WTC11 (cell line): ENCODE results near the gene CDK17. TPM values are rescaled to one million over a fixed set of nuclear protein-coding genes. Genes with fewer than 3 reads are reported as not detected.

Source experiments
- ATAC-seq: fragments of 200-7000 bp; cut with Tn5 transposase; 2 replicates; pipeline ENCODE4 v1.10.0; 2021; ENCODE audit warnings: mild to moderate bottlenecking, moderate library complexity
- CTCF ChIA-PET: fragments of 300-600 bp; sonication (Branson Sonifier 250); formaldehyde crosslinking; loops from one replicate; lab custom pipeline; 2021; ENCODE audit warnings: antibody characterized with exemption; lab: Charles Lee
- POLR2A ChIA-PET: fragments of 350-600 bp; sonication (Branson Sonifier 250); formaldehyde crosslinking; loops from one replicate; lab custom pipeline; 2021; ENCODE audit warnings: antibody characterized with exemption; lab: Charles Lee
- DNase-seq: peaks from one replicate; pipeline ENCODE4 v3.0.0; 2021; ENCODE audit warnings: low spot score
- H3K27ac Mint-ChIP-seq: 2 replicates; pipeline ENCODE4 v1.8.0; 2021; ENCODE audit warnings: mixed read lengths
- H3K27me3 Mint-ChIP-seq: 2 replicates; pipeline ENCODE4 v1.8.0; 2021; ENCODE audit warnings: low read depth, mild to moderate bottlenecking, moderate library complexity, mixed read lengths
- H3K36me3 Mint-ChIP-seq: 2 replicates; pipeline ENCODE4 v1.8.0; 2021; ENCODE audit warnings: mixed read lengths
- H3K4me1 Mint-ChIP-seq: 2 replicates; pipeline ENCODE4 v1.8.0; 2022; ENCODE audit warnings: mixed read lengths
- H3K4me3 Mint-ChIP-seq: 2 replicates; pipeline ENCODE4 v1.8.0; 2021; ENCODE audit warnings: mild to moderate bottlenecking, moderate library complexity, mixed read lengths
- H3K9me3 Mint-ChIP-seq: 2 replicates; pipeline ENCODE4 v1.8.0; 2021; ENCODE audit warnings: mixed read lengths
- AFF4 ChIP-seq: sonication (generic); formaldehyde crosslinking; IDR thresholded peaks from 2 replicates; pipeline ENCODE4 v1.8.1; 2023; ENCODE audit warnings: mild to moderate bottlenecking, missing genetic modification reagents, borderline replicate concordance
- CDX4 ChIP-seq: fragments of 250-450 bp; sonication (Bioruptor Pico); IDR thresholded peaks from 2 replicates; pipeline ENCODE4 v1.9.0; 2021; ENCODE audit warnings: moderate library complexity, mild to moderate bottlenecking, inconsistent platforms, borderline replicate concordance
- CREM ChIP-seq: sonication (generic); formaldehyde crosslinking; IDR thresholded peaks from 2 replicates; pipeline ENCODE4 v1.8.1; 2022; ENCODE audit warnings: mild to moderate bottlenecking, missing genetic modification reagents, moderate library complexity
- ETV6 ChIP-seq: sonication (generic); formaldehyde crosslinking; IDR thresholded peaks from 2 replicates; pipeline ENCODE4 v1.8.1; 2022; ENCODE audit warnings: mild to moderate bottlenecking, missing genetic modification reagents
- JUN ChIP-seq: sonication (generic); formaldehyde crosslinking; IDR thresholded peaks from 2 replicates; pipeline ENCODE4 v1.8.0; 2023; ENCODE audit warnings: mild to moderate bottlenecking, missing genetic modification reagents
- KAT7 ChIP-seq: sonication (generic); formaldehyde crosslinking; IDR thresholded peaks from 2 replicates; pipeline ENCODE4 v1.8.1; 2023; ENCODE audit warnings: missing genetic modification reagents, mild to moderate bottlenecking, borderline replicate concordance
- MXD4 ChIP-seq: fragments of 250-450 bp; sonication (Bioruptor Pico); IDR thresholded peaks from 2 replicates; pipeline ENCODE4 v1.8.0; 2021; ENCODE audit warnings: mild to moderate bottlenecking, moderate library complexity, borderline replicate concordance
- NR1H2 ChIP-seq: sonication (generic); formaldehyde crosslinking; IDR thresholded peaks from 2 replicates; pipeline ENCODE4 v1.9.0; 2021; ENCODE audit warnings: mild to moderate bottlenecking, moderate library complexity, missing genetic modification reagents
- OVOL2 ChIP-seq: fragments of 250-450 bp; sonication (Bioruptor Pico); IDR thresholded peaks from 2 replicates; pipeline ENCODE4 v1.9.0; 2021; ENCODE audit warnings: mild to moderate bottlenecking, borderline replicate concordance
- SMAD3 ChIP-seq: sonication (generic); formaldehyde crosslinking; IDR thresholded peaks from 2 replicates; pipeline ENCODE4 v1.8.0; 2022; ENCODE audit warnings: missing genetic modification reagents, mild to moderate bottlenecking, borderline replicate concordance
- SOX15 ChIP-seq: fragments of 250-450 bp; sonication (Bioruptor Pico); IDR thresholded peaks from 2 replicates; pipeline ENCODE4 v1.9.0; 2021; ENCODE audit warnings: mild to moderate bottlenecking
- SP1 ChIP-seq: sonication (generic); formaldehyde crosslinking; conservative IDR thresholded peaks from 2 replicates; pipeline ENCODE4 v1.8.1; 2022; ENCODE audit warnings: missing genetic modification reagents
- TEAD1 ChIP-seq: sonication (generic); formaldehyde crosslinking; IDR thresholded peaks from 2 replicates; pipeline ENCODE4 v1.8.0; 2022; ENCODE audit warnings: mild to moderate bottlenecking, missing genetic modification reagents
- TP53 ChIP-seq: sonication (generic); formaldehyde crosslinking; IDR thresholded peaks from 2 replicates; pipeline ENCODE4 v1.8.1; 2023; ENCODE audit warnings: mild to moderate bottlenecking, missing genetic modification reagents
- ZNF423 ChIP-seq: fragments of 250-450 bp; sonication (Bioruptor Pico); IDR thresholded peaks from 2 replicates; pipeline ENCODE4 v2.1.2; 2022; ENCODE audit warnings: mild to moderate bottlenecking, moderate library complexity
- ZNF512 ChIP-seq: sonication (generic); formaldehyde crosslinking; IDR thresholded peaks from 2 replicates; pipeline ENCODE4 v1.8.1; 2022; ENCODE audit warnings: missing genetic modification reagents, borderline replicate concordance
- total RNA-seq: library from RNA; stranded (reverse); gene quantifications from 3 replicates; pipeline ENCODE4 v1.2.3, GENCODE V29; 2021
- TF ChIP-seq, protein P1 (sequence below): sonication (generic); formaldehyde crosslinking; IDR thresholded peaks from 2 replicates; pipeline ENCODE4 v1.8.1; 2023; ENCODE audit warnings: mild to moderate bottlenecking, missing genetic modification reagents
- TF ChIP-seq, protein P2 (sequence below): sonication (generic); formaldehyde crosslinking; IDR thresholded peaks from 2 replicates; pipeline ENCODE4 v1.8.1; 2022; ENCODE audit warnings: mild to moderate bottlenecking, moderate library complexity, missing genetic modification reagents
- TF ChIP-seq, protein P3 (sequence below): fragments of 250-450 bp; sonication (Bioruptor Pico); IDR thresholded peaks from 2 replicates; pipeline ENCODE4 v1.9.0; 2021; ENCODE audit warnings: mild to moderate bottlenecking, borderline replicate concordance

CDK17 gene
- total RNA-seq, 1 experiment from 2014 or later, result 20.0 TPM

GRCh38 chr12:96261557-96261956, 138.7 kb downstream of the CDK17 start:
- H3K27ac Mint-ChIP-seq, result no peak overlapping the region
- no peak for DNase-seq
- no peak for ATAC-seq
- no peak overlapping the region for H3K4me3 Mint-ChIP-seq
- no peaks in the 10 kb centered on the region for H3K27me3 Mint-ChIP-seq
- CTCF ChIA-PET, result no interaction called here
- no peaks in the 10 kb centered on the region for H3K9me3 Mint-ChIP-seq
- TF ChIP-seq SP1 (no peak), KAT7 (no peak), AFF4 (CRISPR knock-in tag) (no peak), SMAD3 (no peak), NR1H2 (no peak), CREM (no peak)
- TF ChIP-seq, protein P1, sequence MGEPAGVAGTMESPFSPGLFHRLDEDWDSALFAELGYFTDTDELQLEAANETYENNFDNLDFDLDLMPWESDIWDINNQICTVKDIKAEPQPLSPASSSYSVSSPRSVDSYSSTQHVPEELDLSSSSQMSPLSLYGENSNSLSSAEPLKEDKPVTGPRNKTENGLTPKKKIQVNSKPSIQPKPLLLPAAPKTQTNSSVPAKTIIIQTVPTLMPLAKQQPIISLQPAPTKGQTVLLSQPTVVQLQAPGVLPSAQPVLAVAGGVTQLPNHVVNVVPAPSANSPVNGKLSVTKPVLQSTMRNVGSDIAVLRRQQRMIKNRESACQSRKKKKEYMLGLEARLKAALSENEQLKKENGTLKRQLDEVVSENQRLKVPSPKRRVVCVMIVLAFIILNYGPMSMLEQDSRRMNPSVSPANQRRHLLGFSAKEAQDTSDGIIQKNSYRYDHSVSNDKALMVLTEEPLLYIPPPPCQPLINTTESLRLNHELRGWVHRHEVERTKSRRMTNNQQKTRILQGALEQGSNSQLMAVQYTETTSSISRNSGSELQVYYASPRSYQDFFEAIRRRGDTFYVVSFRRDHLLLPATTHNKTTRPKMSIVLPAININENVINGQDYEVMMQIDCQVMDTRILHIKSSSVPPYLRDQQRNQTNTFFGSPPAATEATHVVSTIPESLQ, result no peak
- POLR2A ChIA-PET, result no interaction called here
- H3K36me3 Mint-ChIP-seq, result peaks cover 18% of the 10 kb centered on the region
- peaks cover 11% of the 10 kb centered on the region for H3K4me1 Mint-ChIP-seq

- H3K36me3 Mint-ChIP-seq, result peaks cover 18% of the 10 kb centered on the region
- no peak overlapping the region for H3K4me3 Mint-ChIP-seq
- H3K27ac Mint-ChIP-seq, result no peak overlapping the region
- no peak for DNase-seq
- H3K4me1 Mint-ChIP-seq, result peaks cover 11% of the 10 kb centered on the region
- ChIA-PET POLR2A (no interaction called here), CTCF (no interaction called here)
- no peaks in the 10 kb centered on the region for H3K9me3 Mint-ChIP-seq
- no peak for ATAC-seq
- TF ChIP-seq ZNF512, result no peak
- no peak for TF ChIP-seq TEAD1 (CRISPR knock-in tag)
- TF ChIP-seq SP1, result no peak
- no peak for TF ChIP-seq OVOL2 (CRISPR knock-in tag)
- no peak for TF ChIP-seq JUN (CRISPR knock-in tag)
- TF ChIP-seq SOX15 (CRISPR knock-in tag), result no peak
- TF ChIP-seq, protein P2, sequence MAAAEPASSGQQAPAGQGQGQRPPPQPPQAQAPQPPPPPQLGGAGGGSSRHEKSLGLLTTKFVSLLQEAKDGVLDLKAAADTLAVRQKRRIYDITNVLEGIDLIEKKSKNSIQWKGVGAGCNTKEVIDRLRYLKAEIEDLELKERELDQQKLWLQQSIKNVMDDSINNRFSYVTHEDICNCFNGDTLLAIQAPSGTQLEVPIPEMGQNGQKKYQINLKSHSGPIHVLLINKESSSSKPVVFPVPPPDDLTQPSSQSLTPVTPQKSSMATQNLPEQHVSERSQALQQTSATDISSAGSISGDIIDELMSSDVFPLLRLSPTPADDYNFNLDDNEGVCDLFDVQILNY (CRISPR knock-in tag), result no peak
- no peak for TF ChIP-seq ETV6 (CRISPR knock-in tag)
- no peak for TF ChIP-seq TP53
- TF ChIP-seq MXD4 (CRISPR knock-in tag), result no peak
- no peaks in the 10 kb centered on the region for H3K27me3 Mint-ChIP-seq
These were observed 139.6 kb downstream of the CDK17 start for GRCh38 chr12:96260644-96261043.

DNA sequence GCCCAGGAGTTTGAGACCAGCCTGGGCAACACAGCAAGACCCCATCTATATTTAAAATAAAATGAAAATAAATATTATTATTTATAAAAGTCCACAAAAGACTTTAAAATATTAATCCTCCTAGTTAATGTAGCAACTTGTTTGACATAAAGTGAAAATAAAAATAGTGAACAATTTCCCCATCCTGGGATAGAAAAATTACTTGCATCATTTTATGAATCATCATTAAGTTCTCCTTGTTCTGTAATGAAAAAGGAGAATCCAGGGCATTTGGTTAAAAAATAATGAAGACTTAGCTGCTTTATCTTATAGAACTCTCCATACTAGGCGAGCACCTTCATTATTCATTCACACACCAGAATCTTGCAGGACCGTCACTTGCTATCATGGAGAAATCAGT, 140.0 kb downstream of the CDK17 start:
- ATAC-seq, result no peak
- H3K9me3 Mint-ChIP-seq, result no peaks in the 10 kb centered on the region
- no peak for DNase-seq
- peaks cover 18% of the 10 kb centered on the region for H3K36me3 Mint-ChIP-seq
- CTCF ChIA-PET, result no interaction called here
- POLR2A ChIA-PET, result no interaction called here
- H3K4me3 Mint-ChIP-seq, result no peak overlapping the region
- no peak overlapping the region for H3K27ac Mint-ChIP-seq
- H3K4me1 Mint-ChIP-seq, result peaks cover 11% of the 10 kb centered on the region
- H3K27me3 Mint-ChIP-seq, result no peaks in the 10 kb centered on the region
- TF ChIP-seq ZNF423 (CRISPR knock-in tag) (no peak), CDX4 (no peak)
- TF ChIP-seq, protein P1, result no peak
- TF ChIP-seq, protein P3, sequence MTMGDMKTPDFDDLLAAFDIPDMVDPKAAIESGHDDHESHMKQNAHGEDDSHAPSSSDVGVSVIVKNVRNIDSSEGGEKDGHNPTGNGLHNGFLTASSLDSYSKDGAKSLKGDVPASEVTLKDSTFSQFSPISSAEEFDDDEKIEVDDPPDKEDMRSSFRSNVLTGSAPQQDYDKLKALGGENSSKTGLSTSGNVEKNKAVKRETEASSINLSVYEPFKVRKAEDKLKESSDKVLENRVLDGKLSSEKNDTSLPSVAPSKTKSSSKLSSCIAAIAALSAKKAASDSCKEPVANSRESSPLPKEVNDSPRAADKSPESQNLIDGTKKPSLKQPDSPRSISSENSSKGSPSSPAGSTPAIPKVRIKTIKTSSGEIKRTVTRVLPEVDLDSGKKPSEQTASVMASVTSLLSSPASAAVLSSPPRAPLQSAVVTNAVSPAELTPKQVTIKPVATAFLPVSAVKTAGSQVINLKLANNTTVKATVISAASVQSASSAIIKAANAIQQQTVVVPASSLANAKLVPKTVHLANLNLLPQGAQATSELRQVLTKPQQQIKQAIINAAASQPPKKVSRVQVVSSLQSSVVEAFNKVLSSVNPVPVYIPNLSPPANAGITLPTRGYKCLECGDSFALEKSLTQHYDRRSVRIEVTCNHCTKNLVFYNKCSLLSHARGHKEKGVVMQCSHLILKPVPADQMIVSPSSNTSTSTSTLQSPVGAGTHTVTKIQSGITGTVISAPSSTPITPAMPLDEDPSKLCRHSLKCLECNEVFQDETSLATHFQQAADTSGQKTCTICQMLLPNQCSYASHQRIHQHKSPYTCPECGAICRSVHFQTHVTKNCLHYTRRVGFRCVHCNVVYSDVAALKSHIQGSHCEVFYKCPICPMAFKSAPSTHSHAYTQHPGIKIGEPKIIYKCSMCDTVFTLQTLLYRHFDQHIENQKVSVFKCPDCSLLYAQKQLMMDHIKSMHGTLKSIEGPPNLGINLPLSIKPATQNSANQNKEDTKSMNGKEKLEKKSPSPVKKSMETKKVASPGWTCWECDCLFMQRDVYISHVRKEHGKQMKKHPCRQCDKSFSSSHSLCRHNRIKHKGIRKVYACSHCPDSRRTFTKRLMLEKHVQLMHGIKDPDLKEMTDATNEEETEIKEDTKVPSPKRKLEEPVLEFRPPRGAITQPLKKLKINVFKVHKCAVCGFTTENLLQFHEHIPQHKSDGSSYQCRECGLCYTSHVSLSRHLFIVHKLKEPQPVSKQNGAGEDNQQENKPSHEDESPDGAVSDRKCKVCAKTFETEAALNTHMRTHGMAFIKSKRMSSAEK (CRISPR knock-in tag), result no peak
